Fibroblast of villous mesenchyme (primary cell): Measurements from ENCODE around the gene FGF3. TPM values are rescaled to one million over a fixed set of nuclear protein-coding genes. Genes with fewer than 3 reads are reported as not detected.

Source experiments
- DNase-seq: peaks from one replicate; pipeline ENCODE4 v3.0.0-alpha.2; 2010; ENCODE audit warnings: low read depth
- H3K4me3 ChIP-seq: 2 replicates; pipeline ENCODE4 v1.5.1; 2011; ENCODE audit warnings: low read depth, mild to moderate bottlenecking, low read length
- CTCF ChIP-seq: IDR thresholded peaks from 2 replicates; pipeline ENCODE4 v1.5.1; 2012; ENCODE audit warnings: low read depth, mild to moderate bottlenecking, low read length; ENCODE audit not compliant: insufficient read depth
- total RNA-seq: library from RNA; depleted of rRNA; stranded (reverse); fragments of >200 nt; gene quantifications from 2 replicates; pipeline ENCODE4 v1.2.3, GENCODE V29; 2012

FGF3 gene
- total RNA-seq, 1 donor: not detected

GRCh38 chr11:69837791-69838190, 18.6 kb upstream of the FGF3 start:
- TF ChIP-seq CTCF: no peak
- no peak for DNase-seq
- no peak overlapping the region for H3K4me3 ChIP-seq

GRCh38 chr11:69836401-69836800, 17.2 kb upstream of the FGF3 start:
- no peak overlapping the region for H3K4me3 ChIP-seq
- no peak for TF ChIP-seq CTCF
- DNase-seq: no peak

- TF ChIP-seq CTCF: no peak
- DNase-seq: no peak
Measured at GRCh38 chr11:69834811-69835800, 15.9 kb upstream of the FGF3 start.

GRCh38 chr11:69834251-69834650, 15.0 kb upstream of the FGF3 start:
- no peak overlapping the region for H3K4me3 ChIP-seq
- no peak for TF ChIP-seq CTCF
- no peak for DNase-seq

More at GRCh38 chr11:69834811-69835800, 15.9 kb upstream of the FGF3 start:
- no peak overlapping the region for H3K4me3 ChIP-seq

- no peak for TF ChIP-seq CTCF
- DNase-seq: no peak
- no peak overlapping the region for H3K4me3 ChIP-seq
Measured at GRCh38 chr11:69832561-69833413, 13.6 kb upstream of the FGF3 start.

GRCh38 chr11:69831985-69832384, 12.8 kb upstream of the FGF3 start:
- no peak for DNase-seq
- TF ChIP-seq CTCF: no peak

More at GRCh38 chr11:69831985-69832384, 12.8 kb upstream of the FGF3 start:
- H3K4me3 ChIP-seq: no peak overlapping the region
